Ovary (tissue), 3 donors: ENCODE results near the gene IGSF9.

Experiments used
- POLR2A ChIP-seq: fragments of 450-650 bp; IDR thresholded peaks from one replicate; pipeline ENCODE4 v1.6.1; 2017; ENCODE audit warnings: antibody characterized with exemption, mild to moderate bottlenecking, moderate library complexity
- TF ChIP-seq, protein P1 (sequence below), 3 donors: fragments of 450-650 bp in 2 of 3; fragments of 200-600 bp in 1 of 3; IDR thresholded peaks; one replicate each; pipeline versions ENCODE4 v1.5.1 to v1.8.0; 2016 to 2022; ENCODE audit warnings: antibody characterized with exemption in 3 of 3, mild to moderate bottlenecking in 1 of 3
- donor health status: DM: no; HTN: no; CAD: no.

DNA sequence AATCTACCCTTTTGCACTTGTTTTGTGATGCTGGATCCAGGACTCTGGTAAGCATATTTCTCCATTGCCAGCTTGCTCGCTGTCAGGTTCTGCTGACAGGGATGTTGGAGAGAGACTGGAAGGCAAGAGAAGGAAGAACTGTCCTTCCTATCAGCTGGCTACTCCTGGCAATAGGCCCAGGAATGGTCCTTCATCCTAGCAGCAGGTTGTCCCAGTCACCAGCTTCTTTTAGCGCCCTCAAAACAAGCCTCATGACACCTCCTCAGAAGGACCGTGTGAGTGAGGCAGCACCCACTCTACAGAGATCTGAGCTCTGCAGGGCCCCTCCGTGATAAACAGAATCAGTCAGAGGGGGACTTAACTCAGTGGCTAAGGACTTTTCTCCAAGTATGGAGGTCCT lies 41.8 kb upstream of the IGSF9 start:
- TF ChIP-seq, protein P1, sequence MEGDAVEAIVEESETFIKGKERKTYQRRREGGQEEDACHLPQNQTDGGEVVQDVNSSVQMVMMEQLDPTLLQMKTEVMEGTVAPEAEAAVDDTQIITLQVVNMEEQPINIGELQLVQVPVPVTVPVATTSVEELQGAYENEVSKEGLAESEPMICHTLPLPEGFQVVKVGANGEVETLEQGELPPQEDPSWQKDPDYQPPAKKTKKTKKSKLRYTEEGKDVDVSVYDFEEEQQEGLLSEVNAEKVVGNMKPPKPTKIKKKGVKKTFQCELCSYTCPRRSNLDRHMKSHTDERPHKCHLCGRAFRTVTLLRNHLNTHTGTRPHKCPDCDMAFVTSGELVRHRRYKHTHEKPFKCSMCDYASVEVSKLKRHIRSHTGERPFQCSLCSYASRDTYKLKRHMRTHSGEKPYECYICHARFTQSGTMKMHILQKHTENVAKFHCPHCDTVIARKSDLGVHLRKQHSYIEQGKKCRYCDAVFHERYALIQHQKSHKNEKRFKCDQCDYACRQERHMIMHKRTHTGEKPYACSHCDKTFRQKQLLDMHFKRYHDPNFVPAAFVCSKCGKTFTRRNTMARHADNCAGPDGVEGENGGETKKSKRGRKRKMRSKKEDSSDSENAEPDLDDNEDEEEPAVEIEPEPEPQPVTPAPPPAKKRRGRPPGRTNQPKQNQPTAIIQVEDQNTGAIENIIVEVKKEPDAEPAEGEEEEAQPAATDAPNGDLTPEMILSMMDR (IDR thresholded peaks at IDR 0.05) = no peak
- TF ChIP-seq POLR2A = no peak
